GM13976 (cell line): ENCODE results near the gene HEXIM2.

Source experiments
- DNase-seq: peaks from one replicate; pipeline ENCODE4 v3.0.0; 2012; ENCODE audit warnings: low spot score
- CTCF ChIP-seq: IDR thresholded peaks from 2 replicates; pipeline ENCODE4 v1.5.1; 2012; ENCODE audit warnings: borderline replicate concordance, mild to moderate bottlenecking; ENCODE audit not compliant: insufficient read depth; ENCODE audit errors: extremely low read depth, missing control alignments, control extremely low read depth
- in situ Hi-C: fragments of 300-500 bp; cut with MboI; formaldehyde crosslinking; loops from one replicate; pipeline ENCODE4 v1.12.0; 2022; ENCODE audit warnings: low sequenced_read_pairs, mixed read lengths, inconsistent platforms; ENCODE audit not compliant: unreplicated experiment

HEXIM2 gene

GRCh38 chr17:45170280-45170930 is 8.7 kb downstream of the HEXIM2 start:
- TF ChIP-seq CTCF: no peak
- no peak for DNase-seq
- in situ Hi-C loops: no loop called here

DNA sequence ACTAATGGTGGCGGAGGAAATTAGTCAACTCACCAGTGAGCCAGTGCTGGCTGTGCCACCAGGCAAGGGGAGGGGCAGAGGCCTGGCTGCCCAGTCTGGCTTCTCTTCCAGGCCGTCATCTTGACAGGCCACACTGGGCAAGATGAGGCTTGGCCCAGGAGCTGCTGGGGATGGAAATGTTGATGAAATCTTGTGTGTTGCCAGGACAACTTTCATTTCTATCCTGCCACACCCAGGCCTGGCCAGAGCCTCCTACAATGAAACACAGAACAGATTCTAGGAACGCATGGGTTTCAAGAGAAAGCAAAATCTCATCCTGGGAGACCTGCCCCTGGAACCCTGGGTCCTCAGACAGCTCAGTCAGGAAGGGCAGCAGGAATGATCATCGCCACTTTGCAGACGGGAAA is 9.3 kb downstream of the HEXIM2 start:
- in situ Hi-C loops: no loop called here
- DNase-seq: no peak
- TF ChIP-seq CTCF: no peak

- DNase-seq: no peak
- in situ Hi-C loops: no loop called here
- no peak for TF ChIP-seq CTCF
These were observed 9.9 kb downstream of the HEXIM2 start for GRCh38 chr17:45171338-45172231.

- no peak for DNase-seq
- in situ Hi-C loops: no loop called here
- TF ChIP-seq CTCF: no peak
These were observed 10.5 kb downstream of the HEXIM2 start for GRCh38 chr17:45172232-45172540.

GRCh38 chr17:45172541-45173286 is 11.0 kb downstream of the HEXIM2 start:
- in situ Hi-C loops: no loop called here
- DNase-seq: peak; percentile 62
- no peak for TF ChIP-seq CTCF

DNA sequence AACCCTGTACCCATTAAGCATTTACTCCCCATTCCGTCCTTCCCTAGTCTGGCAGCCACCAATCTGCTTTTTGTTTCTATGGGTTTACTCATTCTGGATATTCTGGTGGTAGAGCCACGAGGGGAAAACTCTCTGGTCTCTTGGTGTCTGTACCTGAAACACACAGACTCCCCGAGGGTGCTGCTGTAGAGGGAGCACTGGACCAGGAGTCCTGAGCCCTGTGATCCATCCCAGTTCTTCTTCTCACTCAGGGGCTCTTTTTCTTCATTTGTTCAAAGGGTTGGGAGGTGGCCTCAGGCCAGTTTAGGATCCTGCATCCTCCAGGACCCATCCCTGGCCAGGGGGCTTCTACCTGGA is 14.1 kb downstream of the HEXIM2 start:
- TF ChIP-seq CTCF: no peak
- no peak for DNase-seq
- in situ Hi-C loops: no loop called here
